Measurements from ENCODE around the gene ATG9B. TPM values are rescaled to one million over a fixed set of nuclear protein-coding genes. Genes with fewer than 3 reads are reported as not detected.

Gene ATG9B
- total RNA-seq, 1 experiment from 2014 or later = 2.1 TPM

GRCh38 chr7:151015967-151016366 lies 8.3 kb downstream of the ATG9B start:
- ATAC-seq = no peak
- Histone ChIP-seq H3K36me3 (ENCODE audit: control insufficient read depth in 1 of 2, insufficient read depth in 2 of 2, low read length in 2 of 2) (no peaks in the 10 kb centered on the region), H3K9me2 (ENCODE audit: insufficient read depth) (no peaks in the 10 kb centered on the region), H3K9ac (ENCODE audit: low read length) (no peak overlapping the region), H3K27me3 (ENCODE audit: insufficient read depth, low read length) (no peaks in the 10 kb centered on the region), H2AFZ (ENCODE audit: low read depth, low read length, poor library complexity, severe bottlenecking) (no peak overlapping the region), H3K9me3 (ENCODE audit: control insufficient read depth in 1 of 2, insufficient read depth in 1 of 2, low read depth in 1 of 2, low read length in 2 of 2) (no peaks in the 10 kb centered on the region), H4K20me1 (ENCODE audit: insufficient read depth) (no peaks in the 10 kb centered on the region), H3K79me2 (ENCODE audit: insufficient read depth, low read length) (no peaks in the 10 kb centered on the region), H3K4me2 (ENCODE audit: low read length) (no peak overlapping the region), H3K4me3 (replicated peaks in 1 of 2; ENCODE audit: low read depth in 1 of 2, low read length in 2 of 2) (no peak overlapping the region), H3K4me1 (ENCODE audit: control insufficient read depth in 1 of 2, insufficient read depth in 2 of 2, low read length in 2 of 2) (peaks cover 0 to 42% of the 10 kb centered on the region in 2 experiments; a peak in 2 of 4 replicates), H3K27ac (ENCODE audit: low read depth, low read length) (no peak overlapping the region)
- no peak for DNase-seq (ENCODE audit: low read depth, low spot score)
- no TSS peak for BruUV-seq (replicated peaks)
- POLR2A ChIA-PET = no interaction called here
- CTCF ChIA-PET = no interaction called here
- intact Hi-C loops (cut with micrococcal nuclease) = loop anchor here (5.0 to 10.0 kb wide), 2 partner anchors 119 to 241 kb away; no protein-coding TSS in a partner anchor
- RAD21 ChIA-PET (ENCODE audit: low non-redundant PET in 1 of 2, low total read pairs in 2 of 2, uncharacterized antibody in 2 of 2, unreplicated experiment in 2 of 2) = no interaction called here
- no peak for TF ChIP-seq EGR1 (IDR thresholded peaks at IDR 0.05; ENCODE audit: low read depth)

- Histone ChIP-seq H3K9ac (ENCODE audit: low read length) (no peak overlapping the region), H2AFZ (ENCODE audit: low read depth, low read length, poor library complexity, severe bottlenecking) (no peak overlapping the region), H4K20me1 (ENCODE audit: insufficient read depth) (no peaks in the 10 kb centered on the region), H3K27me3 (ENCODE audit: insufficient read depth, low read length) (no peaks in the 10 kb centered on the region), H3K4me1 (ENCODE audit: control insufficient read depth in 1 of 2, insufficient read depth in 2 of 2, low read length in 2 of 2) (peaks cover 8 to 52% of the 10 kb centered on the region in 2 experiments; a peak in 3 of 4 replicates), H3K27ac (ENCODE audit: low read depth, low read length) (no peak overlapping the region), H3K4me3 (replicated peaks in 1 of 2; ENCODE audit: low read depth in 1 of 2, low read length in 2 of 2) (no peak overlapping the region), H3K9me2 (ENCODE audit: insufficient read depth) (no peaks in the 10 kb centered on the region), H3K79me2 (ENCODE audit: insufficient read depth, low read length) (no peaks in the 10 kb centered on the region), H3K9me3 (ENCODE audit: control insufficient read depth in 1 of 2, insufficient read depth in 1 of 2, low read depth in 1 of 2, low read length in 2 of 2) (no peaks in the 10 kb centered on the region), H3K4me2 (ENCODE audit: low read length) (no peak overlapping the region), H3K36me3 (ENCODE audit: control insufficient read depth in 1 of 2, insufficient read depth in 2 of 2, low read length in 2 of 2) (no peaks in the 10 kb centered on the region)
- no peak for TF ChIP-seq EZH2phosphoT487 (IDR thresholded peaks at IDR 0.05; ENCODE audit: borderline replicate concordance)
- no peak for TF ChIP-seq JUND (IDR thresholded peaks at IDR 0.05)
- no peak for TF ChIP-seq MAX (IDR thresholded peaks at IDR 0.05)
- TF ChIP-seq FOSL1 (IDR thresholded peaks at IDR 0.05; ENCODE audit: low read depth) = no peak
- no peak for TF ChIP-seq RAD21 (IDR thresholded peaks at IDR 0.05; ENCODE audit: low read depth)
- TF ChIP-seq ZFX (IDR thresholded peaks at IDR 0.05) = no peak
- no peak for TF ChIP-seq POLR2A (IDR thresholded peaks at IDR 0.05; ENCODE audit: borderline replicate concordance, extremely low read depth, insufficient read depth, insufficient read length)
- TF ChIP-seq ZNF274 (IDR thresholded peaks at IDR 0.05; ENCODE audit: low read depth, low read length) = no peak
- no peak for TF ChIP-seq POLR2AphosphoS5 (IDR thresholded peaks at IDR 0.05; ENCODE audit: low read depth, low read length)
- no peak for TF ChIP-seq SP1 (IDR thresholded peaks at IDR 0.05; ENCODE audit: low read depth)
- TF ChIP-seq SRF (IDR thresholded peaks at IDR 0.05; ENCODE audit: low read depth) = no peak
- no peak for TF ChIP-seq CBX3 (IDR thresholded peaks at IDR 0.05; ENCODE audit: low read depth)
- DNase-seq (ENCODE audit: low read depth, low spot score) (no peak), ATAC-seq (no peak)
- POLR2A ChIA-PET = no interaction called here
- CTCF ChIA-PET = no interaction called here
- no TSS peak for BruUV-seq (replicated peaks)
- intact Hi-C loops (cut with micrococcal nuclease) = loop anchor here (5.0 to 10.0 kb wide), 2 partner anchors 118 to 240 kb away; no protein-coding TSS in a partner anchor
- RAD21 ChIA-PET (ENCODE audit: low non-redundant PET in 1 of 2, low total read pairs in 2 of 2, uncharacterized antibody in 2 of 2, unreplicated experiment in 2 of 2) = no interaction called here
These were observed 9.3 kb downstream of the ATG9B start for GRCh38 chr7:151014950-151015349.
